Globus pallidus (tissue), 1 donor: ENCODE measurements around the gene TAGAP.
A peak's percentile ranks its signal among the peaks of the same experiment; 100 is the strongest.
"Not testable (repeated sequence)": the region's sequence is repeated elsewhere in the genome, so short reads cannot be mapped to it uniquely, and the experiment has no call there.

Experiments used
- DNase-seq: peaks from one replicate; pipeline ENCODE4 v3.0.0-alpha.2; 2015; ENCODE audit warnings: low spot score

Gene TAGAP

GRCh38 chr6:159010037-159010612, 34.7 kb downstream of the TAGAP start:
- DNase-seq = not testable (repeated sequence)

- DNase-seq = no peak
Measured at GRCh38 chr6:159008656-159009288, 36.0 kb downstream of the TAGAP start.

GRCh38 chr6:159007510-159007909, 37.3 kb downstream of the TAGAP start:
- DNase-seq = no peak

GRCh38 chr6:159005436-159005835, 39.4 kb downstream of the TAGAP start:
- DNase-seq = no peak

- DNase-seq = no peak
Measured at GRCh38 chr6:159004592-159004991, 40.2 kb downstream of the TAGAP start.

GRCh38 chr6:159002432-159003155, 42.2 kb downstream of the TAGAP start:
- no peak for DNase-seq

- DNase-seq = peak; percentile 81
Measured at GRCh38 chr6:158999666-159000403, 45.0 kb downstream of the TAGAP start, which contains the start of gene RSPH3. Gene RSPH3, minus strand, starts transcription at chr6:159000202. Its CDS starts 652 bp downstream, at chr6:158999550.

- DNase-seq = peak; percentile 1
Measured at GRCh38 chr6:158999154-158999665, 45.6 kb downstream of the TAGAP start.

- DNase-seq = no peak
Measured at GRCh38 chr6:158996856-158997255, 47.9 kb downstream of the TAGAP start.

GRCh38 chr6:158993639-158994038, 51.2 kb downstream of the TAGAP start:
- no peak for DNase-seq

- DNase-seq = no peak
Measured at GRCh38 chr6:158991017-158991723, 53.6 kb downstream of the TAGAP start.

GRCh38 chr6:158989711-158990110, 55.1 kb downstream of the TAGAP start:
- DNase-seq = not testable (repeated sequence)

GRCh38 chr6:158988477-158988876, 56.3 kb downstream of the TAGAP start:
- DNase-seq = no peak

GRCh38 chr6:158987657-158988056, 57.1 kb downstream of the TAGAP start:
- no peak for DNase-seq
